ENCODE results near the gene STXBP3. TPM values are rescaled to one million over a fixed set of nuclear protein-coding genes. Genes with fewer than 3 reads are reported as not detected.

STXBP3 gene
- total RNA-seq, 1 donor, result 78.7 TPM

GRCh38 chr1:108729481-108729880, 17.0 kb upstream of the STXBP3 start:
- no peak for DNase-seq (ENCODE audit: low read depth)
- no peak for TF ChIP-seq CTCF (IDR thresholded peaks at IDR 0.05; ENCODE audit: insufficient read depth, low read length)
- H3K4me3 ChIP-seq (ENCODE audit: low read depth, low read length), result no peak overlapping the region

GRCh38 chr1:108732398-108732797, 14.1 kb upstream of the STXBP3 start:
- no peak for TF ChIP-seq CTCF (IDR thresholded peaks at IDR 0.05; ENCODE audit: insufficient read depth, low read length)
- no peak overlapping the region for H3K4me3 ChIP-seq (ENCODE audit: low read depth, low read length)
- DNase-seq (ENCODE audit: low read depth), result peak; percentile 59

- DNase-seq (ENCODE audit: low read depth), result no peak
- H3K4me3 ChIP-seq (ENCODE audit: low read depth, low read length), result no peak overlapping the region
- TF ChIP-seq CTCF (IDR thresholded peaks at IDR 0.05; ENCODE audit: insufficient read depth, low read length), result no peak
Measured at GRCh38 chr1:108734171-108734865, 12.2 kb upstream of the STXBP3 start.

GRCh38 chr1:108742253-108742652, 4.2 kb upstream of the STXBP3 start:
- no peak for DNase-seq (ENCODE audit: low read depth)
- no peak for TF ChIP-seq CTCF (IDR thresholded peaks at IDR 0.05; ENCODE audit: insufficient read depth, low read length)
- no peak overlapping the region for H3K4me3 ChIP-seq (ENCODE audit: low read depth, low read length)

- no peak for TF ChIP-seq CTCF (IDR thresholded peaks at IDR 0.05; ENCODE audit: insufficient read depth, low read length)
- no peak for DNase-seq (ENCODE audit: low read depth)
- no peak overlapping the region for H3K4me3 ChIP-seq (ENCODE audit: low read depth, low read length)
Measured at GRCh38 chr1:108745980-108746381, 493 bp upstream of the STXBP3 start.

- peak overlapping the region; percentile 91 for H3K4me3 ChIP-seq (ENCODE audit: low read depth, low read length)
- DNase-seq (ENCODE audit: low read depth), result peak; percentile 85
- TF ChIP-seq CTCF (IDR thresholded peaks at IDR 0.05; ENCODE audit: insufficient read depth, low read length), result no peak
Measured at GRCh38 chr1:108747171-108747850, 837 bp downstream of the STXBP3 start.
